Stimulated activated naive CD8-positive, alpha-beta T cell treated with anti-CD3 and anti-CD28 coated beads, Interleukin-15, Interleukin-2, amounts not matched to agents 100 U/mL and 50 U/mL, for 24 hours (primary cell): ENCODE data around the gene TXNL4B.
"Not testable (repeated sequence)": the region's sequence is repeated elsewhere in the genome, so short reads cannot be mapped to it uniquely, and the experiment has no call there.

ENCODE experiments used
- ATAC-seq: fragments of 150-1000 bp; cut with Tn5 transposase; one replicate; pipeline ENCODE4 v1.10.0; 2021
- DNase-seq: peaks from one replicate; pipeline ENCODE4 v3.0.0; 2021

The TXNL4B gene

DNA sequence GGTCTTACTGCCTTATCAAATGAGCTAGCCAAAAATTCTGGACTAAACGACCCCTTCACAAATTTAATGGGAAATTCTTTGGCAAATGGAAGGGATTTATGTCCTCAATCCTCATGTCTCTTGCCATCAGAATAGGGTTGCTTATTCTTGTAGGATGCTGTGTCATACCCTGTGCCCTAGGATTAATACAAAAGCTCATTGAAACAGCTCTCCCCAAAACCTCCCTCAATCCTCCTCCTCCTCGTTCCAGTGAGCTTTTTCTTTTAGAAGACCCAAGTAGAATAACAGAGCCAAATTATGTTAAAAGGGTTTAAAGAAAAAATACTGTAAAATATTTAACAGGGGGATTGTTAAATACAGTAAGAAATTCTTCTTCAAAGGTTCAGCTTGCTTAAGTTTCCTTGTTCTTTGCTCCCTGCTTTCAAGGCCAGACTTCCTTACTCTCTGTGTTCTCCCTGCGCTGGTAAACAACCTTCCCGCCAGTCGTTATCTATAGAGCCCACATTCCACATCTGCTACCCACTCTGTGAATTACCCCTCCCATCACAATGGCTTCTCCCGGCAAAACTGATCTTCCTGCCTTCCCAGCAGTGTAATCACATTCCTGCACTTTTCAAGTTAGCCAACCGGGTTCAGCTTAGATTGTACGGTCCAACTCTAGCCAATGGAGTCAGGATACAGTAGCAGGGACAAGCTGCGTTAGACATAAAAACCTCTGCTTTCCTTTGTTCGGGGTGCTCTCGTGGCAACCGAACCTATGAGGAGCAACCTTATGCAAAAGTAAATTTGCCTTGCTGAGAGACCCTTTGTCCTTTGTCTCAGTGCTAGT is 20.7 kb downstream of the TXNL4B start:
- ATAC-seq (no peak), DNase-seq (no peak)

DNA sequence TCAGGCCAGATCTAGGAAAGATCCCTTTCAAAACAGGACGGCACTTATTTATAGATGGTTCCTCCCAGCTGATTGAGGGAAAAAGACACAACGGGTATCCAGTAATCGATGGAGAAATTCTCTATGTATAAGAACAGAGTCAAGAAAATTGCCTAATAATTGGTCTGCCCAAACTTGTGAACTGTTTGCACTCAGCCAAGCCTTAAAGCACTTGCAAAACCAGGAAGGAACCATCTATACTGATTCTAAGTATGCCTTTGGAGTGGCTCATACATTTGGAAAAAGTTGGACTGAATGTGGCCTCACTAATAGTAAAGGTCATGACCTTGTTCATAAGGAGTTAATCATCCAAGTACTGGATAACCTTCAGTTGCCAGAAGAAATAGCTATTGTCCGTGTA is 24.5 kb downstream of the TXNL4B start:
- no peak for DNase-seq
- no peak for ATAC-seq

DNA sequence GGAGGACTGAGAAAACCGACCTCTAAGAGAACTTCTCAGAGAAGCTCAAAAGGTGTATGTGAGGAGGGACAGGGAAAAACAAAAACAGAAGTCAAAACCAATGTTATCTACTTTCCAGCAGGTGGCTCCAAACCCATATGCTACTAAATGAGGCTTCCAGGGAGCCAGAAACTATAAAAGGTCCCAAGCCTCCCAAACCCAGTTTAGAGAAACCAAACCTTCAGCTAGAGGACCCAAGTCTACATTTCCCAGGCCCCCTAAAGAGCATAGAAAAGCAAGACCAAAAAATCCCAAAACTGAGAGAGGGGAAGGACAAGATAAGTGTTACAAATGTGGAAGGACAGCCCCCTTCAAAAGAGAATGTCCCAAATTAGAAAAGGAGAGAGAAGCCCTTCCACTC is 26.7 kb downstream of the TXNL4B start:
- DNase-seq: no peak
- ATAC-seq: no peak

DNA sequence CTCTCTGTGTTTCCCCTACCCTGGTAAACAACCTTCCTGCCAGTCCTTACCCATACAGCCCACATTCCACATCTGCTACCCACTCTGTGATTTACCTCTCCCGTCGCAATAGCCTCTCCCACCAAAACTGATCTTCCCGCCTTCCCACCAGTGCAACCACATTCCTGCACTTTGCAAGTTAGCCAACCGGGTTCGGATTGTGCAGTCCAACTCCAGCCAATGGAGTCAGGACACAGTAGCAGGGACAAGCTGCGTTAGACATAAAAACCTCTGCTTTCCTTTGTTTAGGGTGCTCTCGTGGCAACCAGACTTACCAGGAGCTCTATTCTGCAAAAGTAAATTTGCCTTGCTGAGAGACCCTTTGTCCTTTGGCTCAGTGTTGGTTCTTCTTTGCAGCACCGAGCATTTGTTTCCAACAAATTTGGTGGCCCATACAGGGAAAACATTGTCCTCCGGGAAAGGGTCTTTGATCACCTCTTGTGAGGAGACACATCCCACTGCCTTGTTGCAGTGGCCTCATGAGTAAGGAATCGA is 29.0 kb downstream of the TXNL4B start:
- no peak for ATAC-seq
- DNase-seq: no peak

DNA sequence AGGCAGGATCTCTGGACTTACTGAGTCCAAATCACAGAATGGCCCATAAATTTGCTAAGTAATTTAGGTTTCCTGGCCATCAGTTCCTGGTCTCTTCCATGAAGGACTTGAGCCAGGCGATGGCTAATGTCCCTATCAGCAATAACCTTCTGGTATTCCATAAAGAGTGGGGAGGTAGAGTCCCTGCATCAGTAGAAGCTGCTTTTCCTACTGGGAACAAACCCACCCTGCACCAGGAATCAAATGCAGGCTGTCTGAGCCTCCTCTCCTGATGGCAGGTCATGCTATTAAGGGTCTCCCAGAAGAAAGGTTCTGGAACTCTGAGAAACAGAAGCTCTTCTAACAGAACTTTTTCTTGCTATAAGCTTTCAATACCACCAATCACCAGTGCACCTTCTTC is 31.9 kb downstream of the TXNL4B start:
- no peak for ATAC-seq
- no peak for DNase-seq

DNA sequence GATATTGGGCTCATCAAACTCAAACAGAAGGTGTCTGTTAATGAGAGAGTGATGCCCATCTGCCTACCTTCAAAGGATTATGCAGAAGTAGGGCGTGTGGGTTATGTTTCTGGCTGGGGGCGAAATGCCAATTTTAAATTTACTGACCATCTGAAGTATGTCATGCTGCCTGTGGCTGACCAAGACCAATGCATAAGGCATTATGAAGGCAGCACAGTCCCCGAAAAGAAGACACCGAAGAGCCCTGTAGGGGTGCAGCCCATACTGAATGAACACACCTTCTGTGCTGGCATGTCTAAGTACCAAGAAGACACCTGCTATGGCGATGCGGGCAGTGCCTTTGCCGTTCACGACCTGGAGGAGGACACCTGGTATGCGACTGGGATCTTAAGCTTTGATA is 33.0 kb downstream of the TXNL4B start:
- DNase-seq: no peak
- no peak for ATAC-seq

DNA sequence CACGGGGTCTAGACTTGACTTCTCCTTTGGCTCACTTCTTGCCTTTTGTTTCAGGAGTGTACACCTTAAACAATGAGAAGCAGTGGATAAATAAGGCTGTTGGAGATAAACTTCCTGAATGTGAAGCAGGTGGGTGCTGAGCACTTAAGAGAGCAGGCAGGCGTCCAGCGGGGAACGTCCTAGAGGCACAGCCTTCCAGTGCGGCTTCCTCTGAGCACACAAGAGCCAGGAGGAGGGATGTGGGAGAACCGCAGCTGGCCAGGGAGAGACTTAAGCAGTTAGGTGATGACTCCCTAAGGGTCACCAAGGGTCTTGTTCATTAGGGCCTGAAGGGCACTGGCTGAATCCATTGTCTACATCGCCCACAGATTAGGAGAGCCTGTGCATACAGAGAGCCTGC is 34.4 kb downstream of the TXNL4B start:
- not testable (repeated sequence) for ATAC-seq, DNase-seq

DNA sequence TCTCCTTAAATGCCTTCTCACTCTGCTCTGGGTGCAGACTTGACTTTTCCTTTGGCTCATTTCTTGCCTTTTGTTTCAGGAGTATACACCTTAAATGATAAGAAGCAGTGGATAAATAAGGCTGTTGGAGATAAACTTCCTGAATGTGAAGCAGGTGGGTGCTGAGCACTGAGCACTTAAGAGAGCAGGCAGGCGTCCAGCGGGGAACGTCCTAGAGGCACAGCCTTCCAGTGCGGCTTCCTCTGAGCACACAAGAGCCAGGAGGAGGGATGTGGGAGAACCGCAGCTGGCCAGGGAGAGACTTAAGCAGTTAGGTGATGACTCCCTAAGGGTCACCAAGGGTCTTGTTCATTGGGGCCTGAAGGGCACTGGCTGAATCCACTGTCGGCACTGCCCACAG is 36.1 kb downstream of the TXNL4B start:
- DNase-seq, ATAC-seq: not testable (repeated sequence)

DNA sequence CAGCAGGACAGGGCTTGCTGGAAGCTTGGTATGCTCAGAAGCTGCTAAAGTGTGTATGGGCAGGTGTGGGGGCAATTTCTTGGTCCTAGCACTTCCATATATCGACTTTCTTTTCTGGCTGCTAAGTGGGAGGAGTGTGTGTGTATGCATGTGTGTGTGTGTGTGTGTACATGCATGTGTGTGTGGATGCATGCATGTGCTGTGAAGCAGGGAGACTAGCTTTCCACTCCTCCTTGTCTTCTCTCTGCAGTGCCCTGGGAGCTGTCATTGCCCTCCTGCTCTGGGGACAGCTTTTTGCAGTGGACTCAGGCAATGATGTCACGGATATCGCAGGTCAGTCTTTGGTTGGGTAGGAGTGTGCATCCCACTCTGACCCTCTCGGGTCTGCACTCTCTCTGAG is 37.5 kb downstream of the TXNL4B start:
- no peak for ATAC-seq
- DNase-seq: no peak

DNA sequence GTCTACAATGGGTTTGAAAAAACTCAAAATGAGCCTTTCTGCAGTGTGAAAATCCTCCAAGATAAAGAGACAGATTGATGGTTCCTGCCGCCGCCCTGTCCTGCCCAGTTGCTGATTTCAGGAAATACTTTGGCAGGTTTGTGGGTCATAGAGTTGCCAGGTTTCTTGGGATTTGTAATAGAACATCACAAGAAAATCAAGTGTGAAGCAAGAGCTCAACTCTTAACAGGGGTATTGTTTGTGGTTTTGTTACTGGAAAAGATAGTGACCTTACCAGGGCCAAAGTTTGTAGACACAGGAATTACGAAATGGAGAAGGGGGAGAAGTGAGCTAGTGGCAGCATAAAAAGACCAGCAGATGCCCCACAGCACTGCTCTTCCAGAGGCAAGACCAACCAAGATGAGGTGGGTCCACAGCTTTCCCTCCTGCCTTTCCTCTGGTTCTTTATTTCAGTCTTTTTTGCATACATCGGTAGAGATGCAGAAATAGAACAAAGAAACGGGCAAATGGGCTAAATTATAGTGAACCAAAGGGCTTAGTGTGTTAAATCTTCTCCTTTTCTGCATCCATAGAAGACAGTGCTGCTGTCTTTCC is 39.1 kb downstream of the TXNL4B start, which contains the start of gene HP:
TSS of gene HP (plus strand) at position 252 of the 594 bp plus-strand sequence. CDS start at position 400, 148 bp downstream.
- DNase-seq, ATAC-seq: not testable (repeated sequence)

DNA sequence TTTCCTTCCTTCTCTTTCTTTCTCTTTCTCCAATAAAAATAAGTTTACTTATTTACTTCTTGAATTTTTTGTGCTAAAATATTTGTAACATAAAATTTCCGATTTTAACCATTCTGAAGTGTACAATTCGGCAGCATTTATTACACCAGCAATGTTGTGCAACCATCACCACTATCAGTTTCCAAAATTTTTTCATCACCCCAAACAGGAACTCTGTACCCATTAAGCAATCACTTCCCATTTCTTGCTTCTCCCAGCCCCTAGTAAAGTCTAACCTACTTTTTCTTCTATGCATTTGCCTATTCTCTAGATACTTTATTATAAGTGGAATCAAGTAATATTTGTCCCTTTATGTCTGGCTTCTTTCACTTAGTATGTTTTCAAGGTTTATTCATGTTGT is 41.6 kb downstream of the TXNL4B start:
- DNase-seq: no peak
- no peak for ATAC-seq

DNA sequence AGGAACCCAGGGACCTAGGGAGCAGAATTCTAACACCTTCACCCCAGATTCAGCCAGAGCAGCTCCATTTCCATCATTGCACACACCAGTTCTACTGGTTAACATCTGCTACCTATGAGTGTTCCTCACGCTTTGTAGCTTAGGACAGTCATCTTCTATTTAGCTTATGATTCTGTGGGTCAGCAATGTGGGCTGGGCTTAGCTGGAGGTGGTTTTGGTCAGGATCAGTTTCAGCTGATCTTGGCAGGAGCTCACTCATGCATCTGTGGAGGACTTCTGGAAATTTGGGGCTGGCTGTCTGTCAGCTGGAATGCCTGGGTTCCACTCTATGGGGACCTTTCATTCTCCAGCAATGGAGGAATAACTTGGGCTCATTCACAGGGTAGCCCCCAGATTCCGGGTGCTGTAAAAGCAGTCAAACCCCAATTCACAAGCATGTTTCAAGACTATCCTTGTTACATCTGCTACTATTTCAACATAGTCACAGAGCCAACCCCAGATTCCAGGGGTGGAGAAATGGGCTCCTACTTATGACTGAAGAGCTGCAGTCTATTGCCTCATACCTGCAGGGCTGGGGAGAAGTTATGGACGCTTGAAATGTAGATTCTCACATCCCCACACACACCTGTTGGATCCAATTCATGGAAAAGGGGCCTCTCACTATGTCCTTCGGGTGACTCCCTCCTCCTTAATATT is 42.5 kb downstream of the TXNL4B start:
- no peak for DNase-seq
- ATAC-seq: no peak

DNA sequence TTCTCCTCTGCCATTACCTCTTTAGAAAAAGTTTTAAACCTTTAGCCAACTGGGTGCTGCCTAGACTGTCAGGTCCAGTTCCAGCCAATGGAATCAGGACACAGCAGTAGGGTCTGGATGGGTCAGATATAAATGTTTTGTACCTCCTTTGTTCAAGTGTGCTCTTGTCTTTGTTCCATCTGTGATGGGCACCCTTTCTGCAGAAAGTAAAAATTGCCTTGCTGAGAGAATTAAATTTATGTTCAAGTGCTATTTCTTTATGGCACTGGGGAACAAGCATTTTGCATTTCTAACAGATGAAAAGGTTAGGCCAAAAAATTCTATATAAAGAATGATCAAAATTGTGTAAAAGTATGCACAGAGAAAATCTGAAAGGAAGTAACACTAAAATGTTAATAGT is 44.3 kb downstream of the TXNL4B start:
- no peak for ATAC-seq
- no peak for DNase-seq

DNA sequence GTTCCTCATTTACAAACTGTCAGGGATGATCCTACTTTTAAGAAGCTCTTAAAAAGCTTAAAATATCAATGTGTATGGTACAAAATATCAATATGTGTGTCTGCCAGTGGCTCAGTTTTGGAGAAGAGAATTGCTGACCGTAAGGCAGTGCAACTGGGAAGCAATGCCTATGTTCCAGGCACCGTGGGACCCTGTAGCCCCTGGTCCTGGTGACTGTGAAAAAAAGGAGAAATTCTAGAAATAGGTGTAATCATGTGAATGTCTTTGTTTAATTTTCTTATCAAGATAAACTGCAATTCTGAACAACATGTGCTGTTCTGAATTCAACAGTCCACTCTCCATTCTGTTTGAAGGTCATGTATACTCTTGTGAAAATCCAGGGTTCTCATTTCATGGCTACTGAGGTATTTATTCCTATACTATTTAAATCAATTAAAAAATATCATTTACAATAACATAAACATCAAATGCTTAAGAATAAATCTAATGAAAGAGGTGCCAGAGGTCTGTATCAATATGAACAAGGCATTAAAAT is 48.5 kb downstream of the TXNL4B start:
- DNase-seq (no peak), ATAC-seq (no peak)

DNA sequence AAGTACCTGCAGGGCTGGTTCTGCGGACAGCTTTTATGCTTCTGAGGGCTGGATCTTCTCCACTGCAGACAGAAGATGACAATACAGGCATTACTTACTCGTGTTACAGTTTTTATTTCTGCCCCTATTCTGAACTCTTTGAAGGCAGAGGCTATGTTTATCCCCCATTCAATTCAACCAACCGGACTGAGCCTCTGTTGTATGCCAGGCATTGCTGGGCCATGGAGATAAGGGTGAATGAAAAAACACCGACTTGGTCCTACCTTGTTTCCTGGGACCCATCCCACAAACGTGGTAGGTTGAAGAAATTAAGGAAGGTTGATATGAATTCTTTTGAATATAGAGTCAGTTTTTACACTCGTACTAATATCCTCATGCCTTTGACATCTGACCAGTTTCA is 49.1 kb downstream of the TXNL4B start:
- ATAC-seq (no peak), DNase-seq (no peak)

DNA sequence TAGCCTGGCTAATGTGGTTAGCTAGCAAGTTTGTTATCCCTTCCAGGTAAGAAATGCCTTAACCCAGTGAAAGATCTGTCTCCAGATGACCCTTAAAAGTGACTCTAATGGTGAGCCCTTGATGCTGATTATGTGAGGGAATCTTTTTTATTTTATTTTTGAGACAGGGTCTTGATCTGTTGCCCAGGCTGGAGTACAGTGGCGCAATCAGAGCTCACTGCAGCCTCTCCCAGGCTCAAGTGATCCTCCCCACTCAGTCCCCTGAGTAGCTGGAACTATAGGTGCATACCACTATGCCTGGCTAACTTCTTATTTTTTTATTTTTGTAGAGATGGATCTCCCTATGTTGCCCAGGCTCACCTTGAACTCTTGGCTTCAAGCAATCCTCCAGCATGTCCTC is 49.9 kb downstream of the TXNL4B start:
- ATAC-seq: no peak
- no peak for DNase-seq

DNA sequence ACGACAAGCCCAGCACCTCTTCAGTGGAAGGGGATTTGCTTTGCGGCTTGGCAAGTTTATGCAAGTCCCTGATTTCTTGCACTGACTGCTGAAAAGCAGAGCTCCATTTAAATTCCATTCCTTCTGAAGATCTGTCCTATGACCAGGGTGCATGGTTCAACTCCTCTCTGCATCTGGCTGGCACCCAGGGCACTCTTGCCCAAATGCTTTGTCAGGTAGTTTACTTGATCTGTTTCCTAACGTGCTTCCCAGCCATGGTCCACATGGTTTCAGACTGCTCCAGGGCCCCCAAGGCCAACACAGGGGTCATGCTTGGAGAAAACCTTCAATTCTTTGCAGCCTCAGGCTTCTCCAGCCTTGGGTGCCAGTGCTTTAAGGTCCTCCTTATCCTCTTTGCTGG is 50.4 kb downstream of the TXNL4B start:
- ATAC-seq: no peak
- DNase-seq: no peak

DNA sequence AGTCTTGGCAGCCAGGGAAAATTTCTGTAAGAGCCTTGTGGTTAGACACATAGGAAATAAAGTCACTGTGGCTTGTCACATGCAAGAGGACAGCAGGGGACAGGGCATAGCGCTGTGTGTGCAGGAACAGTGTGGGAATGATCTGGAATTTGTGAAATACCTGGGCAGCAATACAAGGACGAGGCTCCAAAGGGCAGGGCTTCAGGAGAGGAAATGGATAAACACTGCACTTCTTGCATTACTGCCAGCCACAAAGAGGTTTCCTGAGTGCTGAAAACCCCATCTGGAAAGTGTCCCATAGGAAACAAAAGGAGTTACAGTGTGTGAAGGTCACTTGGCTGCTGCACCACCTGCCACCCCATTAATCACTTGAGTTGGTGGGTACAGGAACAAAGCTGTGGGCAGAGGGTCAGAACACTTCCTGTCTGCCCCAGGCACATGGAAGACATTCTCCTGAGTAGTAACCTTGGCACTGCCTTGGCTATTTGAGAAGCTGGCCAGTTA is 51.2 kb downstream of the TXNL4B start:
- ATAC-seq: no peak
- no peak for DNase-seq

DNA sequence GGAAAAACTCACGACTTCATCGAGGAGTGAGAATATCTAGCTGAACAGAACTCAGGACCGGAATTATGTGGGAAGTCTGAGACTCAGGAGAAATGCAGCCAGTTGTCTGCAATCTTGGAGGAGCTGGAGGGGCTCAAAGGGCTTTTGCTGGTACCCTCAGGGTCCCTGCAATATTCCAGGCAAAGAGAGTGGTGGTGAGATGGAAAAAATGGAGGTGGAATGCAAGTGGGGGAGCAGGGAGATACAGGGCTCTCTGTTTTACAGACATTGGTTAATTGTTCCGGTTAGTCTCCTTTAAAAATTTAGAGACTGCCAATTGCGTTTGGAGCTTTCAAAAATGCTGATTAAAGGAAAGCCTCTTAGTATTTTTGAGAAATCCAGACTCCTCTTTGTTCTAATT is 57.3 kb downstream of the TXNL4B start:
- DNase-seq (no peak), ATAC-seq (no peak)
